ENCODE results near the gene THADA.

DNA sequence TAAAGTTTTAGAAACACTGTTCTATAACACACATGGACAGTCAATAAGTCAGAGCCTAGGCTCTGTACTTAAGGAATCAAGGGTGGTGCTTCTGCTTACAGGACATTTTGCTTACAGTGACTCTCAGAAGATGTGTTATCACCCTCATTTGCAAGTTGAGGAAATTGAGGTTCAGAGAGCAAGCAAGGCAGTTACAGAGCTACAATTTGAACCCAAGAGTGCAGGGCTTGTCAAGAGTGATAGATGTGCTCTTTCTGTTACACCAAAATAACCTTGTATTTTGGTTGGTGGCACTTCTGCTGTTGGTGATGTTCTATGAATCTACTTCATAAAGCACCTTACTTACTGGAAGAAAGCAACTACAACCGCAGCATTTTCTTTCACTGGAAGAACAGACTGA lies 170.2 kb downstream of the THADA start:
- TF ChIP-seq, protein P1, sequence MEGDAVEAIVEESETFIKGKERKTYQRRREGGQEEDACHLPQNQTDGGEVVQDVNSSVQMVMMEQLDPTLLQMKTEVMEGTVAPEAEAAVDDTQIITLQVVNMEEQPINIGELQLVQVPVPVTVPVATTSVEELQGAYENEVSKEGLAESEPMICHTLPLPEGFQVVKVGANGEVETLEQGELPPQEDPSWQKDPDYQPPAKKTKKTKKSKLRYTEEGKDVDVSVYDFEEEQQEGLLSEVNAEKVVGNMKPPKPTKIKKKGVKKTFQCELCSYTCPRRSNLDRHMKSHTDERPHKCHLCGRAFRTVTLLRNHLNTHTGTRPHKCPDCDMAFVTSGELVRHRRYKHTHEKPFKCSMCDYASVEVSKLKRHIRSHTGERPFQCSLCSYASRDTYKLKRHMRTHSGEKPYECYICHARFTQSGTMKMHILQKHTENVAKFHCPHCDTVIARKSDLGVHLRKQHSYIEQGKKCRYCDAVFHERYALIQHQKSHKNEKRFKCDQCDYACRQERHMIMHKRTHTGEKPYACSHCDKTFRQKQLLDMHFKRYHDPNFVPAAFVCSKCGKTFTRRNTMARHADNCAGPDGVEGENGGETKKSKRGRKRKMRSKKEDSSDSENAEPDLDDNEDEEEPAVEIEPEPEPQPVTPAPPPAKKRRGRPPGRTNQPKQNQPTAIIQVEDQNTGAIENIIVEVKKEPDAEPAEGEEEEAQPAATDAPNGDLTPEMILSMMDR (IDR thresholded peaks at IDR 0.05; ENCODE audit: poor library complexity): no peak
- no peak for TF ChIP-seq EZH2 (IDR thresholded peaks at IDR 0.05; ENCODE audit: borderline replicate concordance)
- no peak for TF ChIP-seq EZH2phosphoT487 (IDR thresholded peaks at IDR 0.05; ENCODE audit: low read depth, severe bottlenecking, unreplicated experiment)

Data from hepatocyte (in vitro differentiated cells).